Skin of body (tissue), 2 donors: ENCODE data around the gene GOLGA6L10. TPM values are rescaled to one million over a fixed set of nuclear protein-coding genes. Genes with fewer than 3 reads are reported as not detected.
"Not testable (repeated sequence)": the region's sequence is repeated elsewhere in the genome, so short reads cannot be mapped to it uniquely, and the experiment has no call there.

Experiments
- DNase-seq: peaks from one replicate; lab custom pipeline; 2025; lab: John Stamatoyannopoulos, UW
- total RNA-seq: library from RNA; depleted of rRNA; stranded (reverse); fragments of >200 nt; gene quantifications from one replicate; pipeline ENCODE4 v1.2.3, GENCODE V29; 2014

The GOLGA6L10 gene, protein sequence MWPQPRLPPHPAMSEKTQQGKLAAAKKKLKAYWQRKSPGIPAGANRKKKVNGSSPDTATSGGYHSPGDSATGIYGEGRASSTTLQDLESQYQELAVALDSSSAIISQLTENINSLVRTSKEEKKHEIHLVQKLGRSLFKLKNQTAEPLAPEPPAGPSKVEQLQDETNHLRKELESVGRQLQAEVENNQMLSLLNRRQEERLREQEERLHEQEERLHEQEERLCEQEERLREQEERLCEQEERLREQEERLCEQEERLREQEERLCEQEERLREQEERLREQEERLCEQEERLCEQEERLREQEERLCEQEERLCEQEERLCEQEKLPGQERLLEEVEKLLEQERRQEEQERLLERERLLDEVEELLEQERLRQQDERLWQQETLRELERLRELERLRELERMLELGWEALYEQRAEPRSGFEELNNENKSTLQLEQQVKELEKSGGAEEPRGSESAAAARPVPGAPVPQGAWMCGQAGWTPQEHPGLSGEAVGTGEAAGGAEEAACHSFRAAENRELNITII
- total RNA-seq, result 3.3 TPM

DNA sequence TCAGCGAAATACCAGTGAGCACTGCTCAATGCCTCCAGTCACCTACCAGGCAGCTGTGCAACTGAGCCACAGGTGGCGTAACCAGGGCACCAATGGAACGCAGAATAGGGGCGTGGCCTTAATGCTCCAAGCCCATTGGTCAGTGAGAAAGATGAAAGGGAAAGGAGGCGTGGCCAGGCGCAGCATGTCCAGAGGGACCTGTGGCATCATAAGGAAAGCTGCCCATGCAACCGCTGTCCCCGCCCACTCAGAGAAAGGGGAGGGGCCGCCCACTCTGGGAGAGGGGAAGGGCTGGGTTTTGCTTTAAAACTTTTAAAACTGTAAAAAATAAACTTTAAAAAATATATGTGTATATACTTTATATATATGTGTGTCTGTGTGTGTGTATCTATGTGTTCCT is at the start of gene GOLGA6L10:
Gene GOLGA6L10, minus strand, starts transcription at position 101 of the 400 bp plus-strand sequence. Its CDS starts 100 bp downstream, at position 1.
- DNase-seq, result not testable (repeated sequence)

DNA sequence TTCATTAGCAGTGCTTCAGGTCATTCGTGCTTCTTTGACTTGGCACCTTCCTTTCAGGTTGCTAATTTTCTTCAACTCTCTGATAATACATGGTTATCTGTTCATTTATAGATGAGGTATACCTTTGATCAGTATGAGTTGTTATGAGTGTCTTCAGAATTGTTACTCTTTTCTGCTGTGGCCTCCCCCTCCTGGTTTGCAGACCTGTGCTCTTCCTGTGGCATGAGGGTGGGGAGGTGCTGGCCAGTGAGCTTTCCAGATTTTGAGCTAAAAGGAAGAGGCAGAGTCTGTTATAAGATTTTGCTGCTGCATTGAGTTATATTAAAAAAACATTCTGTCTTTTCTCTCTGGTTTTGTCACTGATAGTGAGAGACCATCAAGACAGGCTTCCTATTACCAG is 49.5 kb upstream of the GOLGA6L10 start:
- no peak for DNase-seq

DNA sequence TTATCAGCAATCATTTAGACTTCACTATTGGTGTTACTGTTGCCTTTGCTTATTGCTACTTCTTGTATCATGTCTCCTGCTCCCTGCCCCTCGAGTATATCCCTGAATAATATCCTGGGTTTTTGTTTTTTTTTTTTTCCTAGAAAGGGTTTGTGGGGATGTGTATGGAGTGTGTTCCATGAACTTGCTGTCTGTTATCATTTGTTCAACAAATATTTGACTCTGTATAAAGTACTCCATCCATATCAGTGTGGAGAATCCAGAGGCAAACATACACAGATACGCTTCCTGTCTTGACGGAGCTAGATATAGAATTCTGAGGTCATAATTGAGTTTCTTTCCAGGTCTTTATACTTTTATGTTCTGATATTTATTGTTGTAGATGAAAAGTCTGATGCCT is 48.5 kb upstream of the GOLGA6L10 start:
- no peak for DNase-seq

DNA sequence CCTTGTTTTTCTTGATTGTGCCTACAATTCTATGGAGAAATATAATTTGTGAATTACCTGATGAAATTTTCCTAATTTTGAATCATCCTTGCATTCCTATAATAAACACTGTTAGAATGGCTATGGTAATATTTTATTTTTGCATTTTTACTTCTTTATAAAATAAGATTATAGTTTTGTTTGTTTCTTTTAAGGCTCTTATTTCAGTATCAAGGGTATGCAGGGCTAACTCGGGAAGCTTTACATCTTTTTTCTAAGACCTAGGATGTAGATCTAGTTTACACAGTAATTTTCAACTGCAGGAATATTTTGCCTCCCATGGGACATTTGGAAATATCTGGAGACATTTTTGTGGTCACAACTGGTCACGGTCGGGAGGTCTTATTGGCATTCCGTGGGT is 46.5 kb upstream of the GOLGA6L10 start:
- DNase-seq, result not testable (repeated sequence)

DNA sequence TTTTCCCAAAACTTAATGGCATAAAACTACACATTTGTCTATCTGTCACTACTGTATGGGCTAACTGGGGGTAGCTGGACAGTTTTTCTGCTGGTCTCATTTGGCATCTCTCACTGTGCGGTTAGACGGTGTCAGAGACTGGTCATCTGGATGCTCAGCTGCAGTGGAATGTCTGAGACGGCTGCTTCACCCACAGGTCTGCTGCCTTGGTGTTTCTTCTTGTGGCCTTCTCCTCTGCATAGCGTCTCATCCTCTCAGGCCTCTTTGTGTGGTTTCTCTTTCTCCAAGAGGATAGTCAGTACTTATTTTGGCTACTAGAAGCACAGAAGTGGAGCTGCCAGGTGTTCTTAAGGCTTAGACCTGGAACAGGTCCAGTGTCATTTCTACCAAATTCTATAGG is 44.4 kb upstream of the GOLGA6L10 start:
- DNase-seq, result no peak

DNA sequence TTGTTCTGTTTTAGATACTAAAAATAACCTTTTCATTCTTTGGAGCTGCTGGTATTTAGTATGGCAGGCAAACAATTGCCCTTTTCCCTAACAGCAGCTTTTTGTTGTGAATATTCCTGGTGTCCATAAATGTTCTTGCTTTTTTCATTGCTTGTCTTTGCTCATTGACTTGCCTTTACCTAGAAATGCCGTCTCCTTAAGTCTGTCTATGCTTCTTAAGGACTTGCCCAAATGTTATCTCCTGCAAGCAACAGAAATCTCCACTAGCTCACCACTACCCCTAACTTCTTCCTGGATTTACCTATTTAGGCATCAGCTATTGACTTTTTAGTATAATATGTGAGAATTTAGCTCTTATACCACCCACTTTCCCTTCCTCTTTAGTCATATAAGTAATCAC is 42.8 kb upstream of the GOLGA6L10 start:
- not testable (repeated sequence) for DNase-seq

DNA sequence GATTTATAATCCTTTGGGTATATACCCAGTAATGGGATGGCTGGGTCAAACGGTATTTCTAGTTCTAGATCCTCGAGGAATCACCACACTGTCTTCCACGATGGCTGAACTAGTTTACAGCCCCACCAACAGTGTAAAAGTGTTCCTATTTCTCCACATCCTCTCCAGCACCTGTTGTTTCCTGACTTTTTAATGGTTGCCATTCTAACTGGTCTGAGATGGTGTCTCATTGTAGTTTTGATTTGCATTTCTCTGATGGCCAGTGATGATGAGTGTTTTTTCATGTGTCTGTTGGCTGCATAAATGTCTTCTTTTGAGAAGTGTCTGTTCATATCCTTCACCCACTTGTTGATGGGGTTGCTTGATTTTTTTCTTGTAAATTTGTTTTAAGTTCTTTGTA is 40.9 kb upstream of the GOLGA6L10 start:
- not testable (repeated sequence) for DNase-seq

DNA sequence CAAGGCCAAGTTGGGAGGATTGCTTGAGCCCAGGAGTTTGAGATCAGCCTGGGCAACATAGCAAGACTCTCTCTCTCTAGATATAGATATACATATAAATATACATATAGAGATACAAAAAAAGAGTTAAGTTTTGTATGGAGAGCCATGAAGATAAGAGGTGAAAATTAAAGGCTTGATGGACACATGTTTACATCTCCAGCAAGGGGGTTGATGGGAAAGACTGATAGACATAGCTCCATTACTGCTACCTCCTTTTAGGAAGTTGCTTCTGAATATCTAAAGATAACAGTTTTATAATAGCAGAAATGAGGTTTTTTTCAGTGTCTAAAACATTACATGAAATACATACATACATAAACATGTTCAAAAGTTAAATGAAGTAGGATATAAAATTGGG is 37.9 kb upstream of the GOLGA6L10 start:
- not testable (repeated sequence) for DNase-seq

DNA sequence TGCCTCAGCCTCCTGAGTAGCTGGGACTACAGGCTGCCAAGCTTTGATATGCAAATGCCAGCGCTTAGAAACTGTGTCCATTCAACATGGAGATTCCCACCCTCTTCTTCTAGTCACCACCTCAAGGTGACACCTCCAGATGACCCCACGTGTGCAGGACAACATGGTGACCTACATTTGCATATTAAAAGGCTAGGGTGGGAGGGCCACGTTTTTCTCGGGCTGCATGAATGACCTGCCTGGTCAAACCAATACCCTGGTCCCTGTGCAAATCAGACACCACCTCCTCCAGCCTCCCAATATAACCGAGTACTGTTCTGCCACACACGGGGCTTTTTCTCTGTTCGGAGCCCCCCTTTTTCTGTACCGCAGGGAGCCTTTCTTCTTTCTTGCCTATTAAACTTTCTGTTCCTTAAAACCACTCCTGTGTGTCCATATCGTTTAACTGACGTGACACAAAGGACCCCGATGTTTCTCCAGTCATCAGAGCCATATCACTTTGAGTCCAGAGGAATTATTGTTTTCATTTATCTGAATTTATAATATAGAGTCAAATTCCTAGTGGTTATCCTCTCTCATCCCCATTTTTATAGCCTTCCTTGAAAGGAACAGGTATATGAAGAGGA is 32.2 kb upstream of the GOLGA6L10 start:
- DNase-seq, result not testable (repeated sequence)

DNA sequence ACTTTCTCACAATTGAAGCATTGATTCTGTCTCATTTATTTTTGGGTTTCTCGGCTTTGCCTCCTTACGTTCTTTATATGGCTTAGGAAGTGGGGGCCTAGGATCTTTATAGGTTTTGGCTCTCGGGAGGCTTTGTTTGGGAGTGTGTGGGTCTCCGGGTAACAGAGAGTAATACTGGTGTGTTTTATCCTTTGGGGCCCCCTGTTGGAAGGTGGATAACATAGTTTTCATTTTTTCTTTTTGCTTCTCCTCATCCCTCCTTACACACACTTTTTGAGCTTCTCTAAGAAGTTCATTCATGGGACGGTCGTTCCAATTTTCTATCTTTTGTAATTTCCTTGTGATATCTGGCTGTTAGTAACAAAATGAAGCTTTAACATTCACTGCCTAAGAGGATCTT is 30.3 kb upstream of the GOLGA6L10 start:
- not testable (repeated sequence) for DNase-seq

DNA sequence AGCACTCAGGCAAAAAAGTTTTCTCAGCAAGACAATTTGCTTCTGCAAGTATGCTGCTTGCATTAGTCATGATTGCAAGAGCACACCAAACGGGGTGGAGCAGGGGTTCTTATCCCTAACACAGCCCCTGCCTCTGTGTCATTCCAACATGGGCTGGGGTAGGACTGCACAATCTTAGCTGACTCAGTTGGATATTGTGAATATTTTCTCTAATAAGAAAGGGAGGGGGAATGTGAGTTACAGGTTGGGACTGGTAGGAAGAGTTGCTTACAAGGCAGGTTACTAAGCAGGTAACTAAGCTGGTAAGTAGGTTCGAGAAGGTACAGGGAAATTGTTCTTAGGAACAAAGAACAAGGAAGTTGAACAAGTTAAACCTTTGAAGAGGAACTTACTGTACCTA is 24.4 kb upstream of the GOLGA6L10 start:
- not testable (repeated sequence) for DNase-seq

DNA sequence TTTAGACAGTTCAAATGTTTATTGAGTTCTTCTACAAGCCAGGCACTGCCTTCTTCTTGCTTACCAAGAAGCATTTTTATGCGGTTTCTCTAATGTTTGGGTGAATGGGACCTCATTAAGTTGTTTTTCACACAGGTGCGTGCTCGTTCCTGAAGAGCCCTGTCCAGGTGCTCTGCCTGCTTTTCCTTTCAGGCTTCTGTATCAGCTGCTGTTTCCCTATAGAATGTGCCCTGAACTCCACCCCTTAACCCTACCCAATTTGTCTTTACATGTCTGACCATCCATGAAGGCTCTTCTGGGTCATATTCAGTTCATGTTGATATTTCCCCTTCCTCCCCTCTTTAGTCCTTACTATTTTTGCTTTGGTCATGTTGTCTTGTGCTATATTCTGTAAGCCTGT is 22.4 kb upstream of the GOLGA6L10 start:
- no peak for DNase-seq

DNA sequence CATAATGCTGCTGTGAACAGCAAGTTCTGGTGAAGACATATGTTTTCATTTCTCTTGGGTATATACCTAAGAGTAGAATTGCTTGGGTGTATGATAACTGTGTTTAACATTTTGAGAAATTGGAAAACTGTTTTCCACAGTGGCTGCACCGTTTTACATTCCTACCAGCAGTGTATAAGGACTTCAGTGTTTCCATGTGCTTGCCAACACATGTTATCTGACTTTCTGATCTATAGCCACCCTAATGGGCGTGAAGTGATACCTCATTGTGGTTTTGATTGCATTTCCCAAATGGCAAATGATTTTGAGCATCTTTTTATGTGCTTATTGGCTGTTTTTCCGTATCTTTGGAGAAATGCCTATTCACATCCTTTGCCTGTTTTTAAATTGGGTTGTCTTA is 18.5 kb upstream of the GOLGA6L10 start:
- not testable (repeated sequence) for DNase-seq

DNA sequence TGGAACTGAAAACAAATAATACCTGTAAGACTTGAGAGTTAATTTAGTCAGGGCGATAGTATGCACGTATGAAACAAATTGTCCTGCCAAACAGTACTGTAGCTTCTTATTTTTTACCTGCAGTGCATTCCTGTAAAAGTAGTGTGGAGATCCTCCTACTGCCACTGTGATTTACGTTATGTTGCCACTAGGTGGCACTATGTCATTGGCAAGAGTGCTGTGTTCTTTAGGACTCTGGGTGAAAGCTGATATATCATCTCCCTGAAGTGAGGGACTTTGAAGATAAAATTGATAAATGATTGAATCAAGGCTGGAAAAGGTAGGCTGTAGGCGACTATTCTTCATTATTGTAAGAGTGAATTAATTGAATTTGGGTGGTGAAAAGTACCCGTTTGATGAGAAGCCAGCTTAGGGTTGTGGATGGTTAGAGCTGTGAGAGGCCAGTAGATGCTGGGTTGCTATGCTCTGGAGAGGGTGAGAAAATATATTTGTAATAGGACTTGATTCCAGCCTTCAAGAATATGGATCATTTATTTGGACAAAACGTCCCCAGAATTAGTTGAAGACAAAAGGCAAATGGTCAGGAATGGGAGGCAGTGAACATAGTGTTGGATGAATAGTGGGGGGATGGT is 16.5 kb upstream of the GOLGA6L10 start:
- not testable (repeated sequence) for DNase-seq

DNA sequence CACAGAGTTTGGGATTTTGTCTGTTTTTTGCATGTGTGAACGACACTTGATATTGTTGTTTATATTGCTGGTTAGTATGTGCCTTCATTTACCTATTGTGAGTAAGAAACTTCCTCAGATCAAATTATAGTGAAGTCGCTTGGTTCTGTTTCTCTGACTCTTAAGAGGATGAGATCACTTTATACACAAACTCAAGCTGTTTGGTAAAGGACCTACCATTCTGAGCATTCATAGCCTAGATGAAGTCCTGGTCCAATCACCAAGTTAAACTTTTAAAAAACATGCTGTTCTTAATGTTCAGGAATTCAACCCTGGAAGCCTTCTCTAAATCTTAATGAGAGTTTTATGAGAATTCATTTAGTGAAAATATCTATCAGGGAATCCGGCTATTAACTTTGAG is 15.3 kb upstream of the GOLGA6L10 start:
- not testable (repeated sequence) for DNase-seq

DNA sequence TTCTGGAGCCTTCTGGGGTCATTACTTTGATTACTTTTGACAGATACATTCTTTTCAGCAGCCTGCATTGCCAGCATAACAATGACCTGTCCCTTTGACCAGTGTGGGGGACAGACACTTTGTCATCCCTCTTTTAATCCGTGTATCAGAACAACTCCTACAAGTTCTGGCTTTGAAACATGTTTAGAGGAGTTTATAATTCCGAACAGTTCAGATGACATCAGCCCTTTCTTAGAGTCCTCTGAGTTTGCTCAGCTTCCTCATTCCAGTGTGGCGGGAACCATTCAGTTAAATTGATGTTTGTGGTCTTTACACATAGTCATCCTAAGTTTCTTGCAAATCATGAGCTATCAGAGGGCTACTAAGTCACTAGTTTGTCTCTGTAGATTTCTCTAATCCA is 13.5 kb upstream of the GOLGA6L10 start:
- not testable (repeated sequence) for DNase-seq

DNA sequence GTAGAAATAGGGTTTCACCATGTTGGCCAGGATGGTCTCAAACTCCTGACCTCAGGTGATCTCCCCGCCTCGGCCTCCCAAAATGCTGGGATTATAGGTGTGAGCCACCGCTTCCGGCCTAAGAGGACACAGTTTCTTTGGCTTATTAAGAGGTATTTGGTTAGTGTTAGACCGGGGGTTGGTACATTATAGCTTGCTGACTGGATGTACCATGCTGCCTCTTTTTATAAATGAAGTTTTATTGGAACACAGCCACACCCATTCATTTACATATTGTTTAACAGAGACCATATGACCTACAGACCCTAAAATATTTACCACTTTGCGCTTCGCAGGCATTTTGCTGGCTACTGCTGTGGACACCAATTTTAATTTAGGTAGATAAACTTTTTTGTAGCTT is 11.3 kb upstream of the GOLGA6L10 start:
- DNase-seq, result not testable (repeated sequence)

DNA sequence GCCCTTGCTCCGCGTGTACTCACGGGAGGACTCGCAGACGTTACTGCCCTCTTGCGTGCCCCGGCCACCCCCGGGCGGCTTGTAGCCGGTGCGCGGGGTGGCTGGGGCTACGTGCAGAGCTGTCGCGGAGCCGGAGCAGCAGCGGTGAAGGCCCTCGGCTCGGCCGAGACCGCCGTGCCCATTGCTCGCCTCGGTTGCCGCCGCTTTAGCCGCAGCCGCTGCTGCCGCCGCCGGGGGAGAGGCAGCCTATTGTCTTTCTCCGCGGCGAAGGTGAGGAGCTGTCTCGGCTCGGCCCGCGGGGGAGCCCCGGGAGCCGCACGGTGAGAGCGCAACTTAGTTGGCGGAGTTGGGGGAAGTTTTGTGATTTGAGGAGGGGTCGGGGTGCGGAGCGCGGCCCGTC is 5.8 kb upstream of the GOLGA6L10 start:
- not testable (repeated sequence) for DNase-seq

DNA sequence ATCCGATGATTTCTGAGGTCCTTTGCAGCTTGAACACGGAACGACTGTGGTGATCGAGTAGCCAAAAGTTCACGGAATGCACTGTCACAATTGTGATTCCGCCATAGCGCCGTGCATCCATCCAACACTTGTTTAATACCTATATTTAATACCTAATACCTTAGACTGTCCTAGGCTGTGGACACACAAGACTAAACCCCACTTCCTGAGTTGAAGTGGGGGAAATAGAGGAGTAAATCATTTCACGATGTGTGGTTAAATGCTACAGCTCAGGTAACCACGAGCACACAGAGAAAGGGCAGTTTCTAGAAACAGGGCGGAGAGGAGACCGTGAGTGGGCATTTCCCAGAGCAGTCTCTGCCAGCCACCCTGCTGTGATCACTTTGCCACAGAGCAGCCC is 5.3 kb upstream of the GOLGA6L10 start:
- not testable (repeated sequence) for DNase-seq

DNA sequence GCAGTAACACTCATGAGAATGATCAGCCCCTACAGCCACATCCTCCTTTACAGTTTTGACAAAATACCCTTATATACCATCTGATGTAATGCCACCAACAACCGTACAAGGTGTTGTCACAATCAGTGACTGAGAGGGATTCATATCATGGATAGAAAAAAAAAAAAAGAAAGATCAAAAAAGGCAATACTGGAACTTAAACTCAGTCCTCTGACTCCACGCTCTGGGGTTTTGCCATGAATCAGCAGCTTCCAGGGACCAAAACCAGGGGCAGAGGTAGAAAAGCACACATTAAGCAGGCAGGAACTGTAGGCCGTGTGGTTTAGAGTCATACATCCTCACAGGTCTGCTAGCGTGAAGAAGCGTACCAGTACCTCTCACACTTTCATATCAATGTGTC is 1.6 kb downstream of the GOLGA6L10 start:
- not testable (repeated sequence) for DNase-seq

DNA sequence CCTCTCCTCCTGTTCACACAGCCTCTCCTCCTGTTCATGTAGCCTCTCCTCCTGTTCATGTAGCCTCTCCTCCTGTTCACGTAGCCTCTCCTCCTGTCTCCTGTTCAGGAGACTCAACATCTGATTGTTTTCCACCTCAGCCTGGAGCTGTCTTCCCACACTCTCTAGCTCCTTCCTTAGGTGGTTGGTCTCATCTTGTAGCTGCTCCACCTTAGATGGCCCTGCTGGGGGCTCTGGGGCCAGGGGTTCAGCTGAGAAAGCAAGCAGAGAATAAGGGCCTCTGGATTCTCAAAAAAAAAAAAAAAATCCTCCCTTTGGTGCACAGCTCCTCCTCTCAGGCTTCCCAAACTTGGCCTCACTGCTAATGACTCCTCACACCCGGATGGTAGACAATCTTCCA is 4.1 kb downstream of the GOLGA6L10 start:
- DNase-seq, result not testable (repeated sequence)

DNA sequence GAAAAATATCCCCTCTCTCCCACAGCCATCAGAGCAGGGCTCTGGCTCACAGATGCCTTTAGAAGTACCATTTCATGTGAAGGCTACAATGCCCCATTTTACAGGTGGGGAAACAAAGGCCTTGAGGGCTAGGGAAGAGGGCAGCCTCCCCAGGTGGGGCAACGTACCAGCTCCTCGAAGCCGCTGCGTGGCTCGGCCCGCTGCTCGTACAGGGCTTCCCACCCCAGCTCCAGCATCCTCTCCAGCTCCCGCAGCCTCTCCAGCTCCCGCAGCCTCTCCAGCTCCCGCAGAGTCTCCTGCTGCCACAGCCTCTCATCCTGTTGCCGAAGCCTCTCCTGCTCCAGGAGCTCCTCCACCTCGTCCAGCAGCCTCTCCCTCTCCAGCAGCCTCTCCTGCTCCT is 4.9 kb downstream of the GOLGA6L10 start:
- DNase-seq, result not testable (repeated sequence)
